Measurements from ENCODE around the gene GPR87.

Gene GPR87

DNA sequence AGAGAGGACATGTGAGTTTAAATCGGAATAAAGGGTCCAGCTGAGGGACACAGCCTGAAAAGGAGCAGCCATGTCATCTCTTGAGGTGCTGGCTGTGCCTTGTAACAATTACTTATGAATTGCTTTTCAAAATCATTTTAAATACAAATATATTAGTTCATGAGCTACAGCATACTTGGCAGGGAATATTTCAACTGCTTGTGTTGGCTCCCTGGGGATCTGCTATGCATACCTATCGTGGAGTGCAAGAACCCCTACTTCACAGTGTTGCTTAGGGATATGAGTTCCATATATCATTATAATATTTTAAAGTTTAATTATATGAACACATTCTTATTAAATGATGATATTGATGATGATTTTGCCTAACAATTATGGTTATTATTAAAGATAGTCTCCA lies 19.2 kb downstream of the GPR87 start:
- ChIA-PET CTCF (no interaction called here), POLR2A (no interaction called here)
- TF ChIP-seq, protein P1, sequence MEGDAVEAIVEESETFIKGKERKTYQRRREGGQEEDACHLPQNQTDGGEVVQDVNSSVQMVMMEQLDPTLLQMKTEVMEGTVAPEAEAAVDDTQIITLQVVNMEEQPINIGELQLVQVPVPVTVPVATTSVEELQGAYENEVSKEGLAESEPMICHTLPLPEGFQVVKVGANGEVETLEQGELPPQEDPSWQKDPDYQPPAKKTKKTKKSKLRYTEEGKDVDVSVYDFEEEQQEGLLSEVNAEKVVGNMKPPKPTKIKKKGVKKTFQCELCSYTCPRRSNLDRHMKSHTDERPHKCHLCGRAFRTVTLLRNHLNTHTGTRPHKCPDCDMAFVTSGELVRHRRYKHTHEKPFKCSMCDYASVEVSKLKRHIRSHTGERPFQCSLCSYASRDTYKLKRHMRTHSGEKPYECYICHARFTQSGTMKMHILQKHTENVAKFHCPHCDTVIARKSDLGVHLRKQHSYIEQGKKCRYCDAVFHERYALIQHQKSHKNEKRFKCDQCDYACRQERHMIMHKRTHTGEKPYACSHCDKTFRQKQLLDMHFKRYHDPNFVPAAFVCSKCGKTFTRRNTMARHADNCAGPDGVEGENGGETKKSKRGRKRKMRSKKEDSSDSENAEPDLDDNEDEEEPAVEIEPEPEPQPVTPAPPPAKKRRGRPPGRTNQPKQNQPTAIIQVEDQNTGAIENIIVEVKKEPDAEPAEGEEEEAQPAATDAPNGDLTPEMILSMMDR (IDR thresholded peaks at IDR 0.05; ENCODE audit: control extremely low read depth, extremely low read depth, low read depth, missing control alignments) = no peak
- no peak for DNase-seq (ENCODE audit: extremely low spot score)

GRCh38 chr3:151296226-151296625 lies 20.4 kb downstream of the GPR87 start:
- no peak for DNase-seq (ENCODE audit: extremely low spot score)
- POLR2A ChIA-PET = no interaction called here
- TF ChIP-seq, protein P1 (IDR thresholded peaks at IDR 0.05; ENCODE audit: control extremely low read depth, extremely low read depth, low read depth, missing control alignments) = no peak
- CTCF ChIA-PET = no interaction called here

- ChIA-PET CTCF (interaction anchor here (0.8 to 2.0 kb wide), 4 partner anchors 15 to 125 kb away, joined by 3 to 11 read pairs (median 5); partner anchors contain the start of gene P2RY14), POLR2A (no interaction called here)
- DNase-seq (ENCODE audit: extremely low spot score) = no peak
- TF ChIP-seq, protein P1 (IDR thresholded peaks at IDR 0.05; ENCODE audit: control extremely low read depth, extremely low read depth, low read depth, missing control alignments) = no peak
These were observed 23.5 kb downstream of the GPR87 start for GRCh38 chr3:151293127-151293526.

DNA sequence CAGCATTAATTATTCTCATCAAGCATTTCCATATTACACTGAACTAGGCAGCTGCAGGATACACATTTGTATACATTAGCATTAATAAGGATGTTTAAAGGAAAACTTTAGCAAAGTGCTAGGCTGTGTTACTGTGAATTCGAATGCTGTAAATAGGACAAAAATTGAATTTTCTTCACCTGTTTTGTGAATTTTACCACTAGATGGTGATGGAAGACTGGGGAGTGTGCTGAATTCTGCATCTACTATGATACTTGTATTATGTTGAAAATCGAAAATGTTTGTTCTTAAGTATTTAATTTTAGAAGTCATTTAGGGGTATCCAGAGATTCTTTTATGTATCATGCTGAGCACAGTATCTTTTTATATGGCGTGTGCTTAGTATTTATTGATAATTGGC lies 25.9 kb downstream of the GPR87 start:
- peak; percentile 13 for DNase-seq (ENCODE audit: extremely low spot score)
- CTCF ChIA-PET = no interaction called here
- TF ChIP-seq, protein P1 (IDR thresholded peaks at IDR 0.05; ENCODE audit: control extremely low read depth, extremely low read depth, low read depth, missing control alignments) = peak; percentile 27

GRCh38 chr3:151289445-151289844 lies 27.2 kb downstream of the GPR87 start:
- DNase-seq (ENCODE audit: extremely low spot score) = no peak
- ChIA-PET POLR2A (no interaction called here), CTCF (interaction anchor here (1.2 to 5.7 kb wide), 7 partner anchors 10 to 549 kb away, joined by 3 to 33 read pairs (median 4); no protein-coding TSS in a partner anchor)
- TF ChIP-seq, protein P1 (IDR thresholded peaks at IDR 0.05; ENCODE audit: control extremely low read depth, extremely low read depth, low read depth, missing control alignments) = no peak

More for the DNA sequence above, 25.9 kb downstream of the GPR87 start:
- POLR2A ChIA-PET = no interaction called here

GRCh38 chr3:151285940-151286339 lies 30.7 kb downstream of the GPR87 start:
- no peak for DNase-seq (ENCODE audit: extremely low spot score)
- TF ChIP-seq, protein P1 (IDR thresholded peaks at IDR 0.05; ENCODE audit: control extremely low read depth, extremely low read depth, low read depth, missing control alignments) = no peak
- POLR2A ChIA-PET = no interaction called here
- CTCF ChIA-PET = interaction anchor here (1.0 to 5.7 kb wide), 7 partner anchors 11 to 633 kb away, joined by 3 to 33 read pairs (median 6); no protein-coding TSS in a partner anchor

All from GM10248 (cell line).